B cell (primary cell): ENCODE results near the gene LMAN1L. TPM values are rescaled to one million over a fixed set of nuclear protein-coding genes. Genes with fewer than 3 reads are reported as not detected.
A peak's percentile ranks its signal among the peaks of the same experiment; 100 is the strongest.

Experiments
- ATAC-seq: fragments of 200-7000 bp; cut with Tn5 transposase; one replicate; pipeline ENCODE4 v1.10.0; 2021; ENCODE audit warnings: low read depth, mild to moderate bottlenecking, moderate number of reproducible peaks, moderate library complexity
- CTCF ChIA-PET: fragments of 350-600 bp; sonication (Branson Sonifier 250); formaldehyde crosslinking; loops from one replicate; lab custom pipeline; 2021; ENCODE audit warnings: antibody characterized with exemption, inconsistent platforms; lab: Charles Lee
- POLR2A ChIA-PET: fragments of 350-600 bp; sonication (Branson Sonifier 250); formaldehyde crosslinking; loops from one replicate; lab custom pipeline; 2021; ENCODE audit warnings: antibody characterized with exemption; lab: Charles Lee
- DNase-seq: peaks from one replicate; pipeline ENCODE4 v3.0.0; 2013
- H2AFZ ChIP-seq: 2 replicates; pipeline ENCODE4 v1.6.1; 2012; ENCODE audit warnings: mild to moderate bottlenecking, low read depth, low read length; ENCODE audit not compliant: insufficient read depth, poor library complexity, severe bottlenecking
- H3K27ac ChIP-seq, 2 donors: 1 replicate in 1 of 2; 2 replicates in 1 of 2; pipeline ENCODE4 v1.5.1; 2012 to 2013; ENCODE audit warnings: low read length in 2 of 2, mild to moderate bottlenecking in 2 of 2, moderate library complexity in 1 of 2
- H3K27me3 ChIP-seq, 4 experiments: fragments of 200-600 bp in 1 of 4; sonication (generic) in 1 of 4; replicated peaks in 1 of 4; 1 replicate in 2 of 4; 2 replicates in 2 of 4; pipeline versions ENCODE4 v1.6.1 to v1.7.0; 2013 to 2016; ENCODE audit warnings: low read length in 3 of 4, mild to moderate bottlenecking in 2 of 4, mixed read lengths in 1 of 4, moderate library complexity in 1 of 4; ENCODE audit not compliant: insufficient read depth in 4 of 4, control insufficient read depth in 3 of 4; ENCODE audit errors: control extremely low read depth in 1 of 4
- H3K36me3 ChIP-seq, 2 experiments: replicated peaks in 1 of 2; 1 replicate in 1 of 2; 2 replicates in 1 of 2; pipeline versions ENCODE4 v1.6.1 to v1.7.1; 2013; ENCODE audit warnings: low read length in 1 of 2; ENCODE audit not compliant: insufficient read depth in 2 of 2, control insufficient read depth in 1 of 2; ENCODE audit errors: control extremely low read depth in 1 of 2, extremely low read depth in 1 of 2
- H3K4me1 ChIP-seq, 2 donors: fragments of 200-600 bp in 1 of 2; sonication (generic) in 1 of 2; 1 replicate in 1 of 2; 2 replicates in 1 of 2; pipeline versions ENCODE4 v1.5.1 to v1.6.1; 2013 to 2017; ENCODE audit warnings: low read length in 2 of 2; ENCODE audit not compliant: control insufficient read depth in 2 of 2, insufficient read depth in 2 of 2
- H3K4me2 ChIP-seq: replicated peaks from 2 replicates; pipeline ENCODE3; 2012; ENCODE audit warnings: mild to moderate bottlenecking, low read depth, low read length; ENCODE audit not compliant: poor library complexity, severe bottlenecking
- H3K4me3 ChIP-seq, 5 experiments: fragments of 200-600 bp in 1 of 5; sonication (generic) in 1 of 5; 1 replicate in 3 of 5; 2 replicates in 2 of 5; pipeline versions ENCODE4 v1.5.1 to v1.7.0; 2011 to 2016; ENCODE audit warnings: low read length in 4 of 5, mild to moderate bottlenecking in 4 of 5, low read depth in 2 of 5, control low read depth in 1 of 5, moderate library complexity in 1 of 5; ENCODE audit not compliant: insufficient read depth in 1 of 5; ENCODE audit errors: control extremely low read depth in 1 of 5, extremely low read depth in 1 of 5
- H3K79me2 ChIP-seq: fragments of 200-600 bp; sonication (generic); one replicate; pipeline ENCODE4 v1.6.0; 2016; ENCODE audit warnings: low read length; ENCODE audit not compliant: control insufficient read depth, insufficient read depth
- H3K9ac ChIP-seq: fragments of 200-600 bp; sonication (generic); 2 replicates; pipeline ENCODE4 v1.6.1; 2017; ENCODE audit warnings: mild to moderate bottlenecking, low read length, moderate library complexity
- H3K9me3 ChIP-seq, 3 donors: one replicate each; pipeline versions ENCODE4 v1.6.1 to v1.7.1; 2013; ENCODE audit warnings: low read length in 2 of 3; ENCODE audit not compliant: control insufficient read depth in 2 of 3, insufficient read depth in 1 of 3; ENCODE audit errors: control extremely low read depth in 1 of 3
- H4K20me1 ChIP-seq: 2 replicates; pipeline ENCODE4 v1.6.0; 2012; ENCODE audit warnings: mild to moderate bottlenecking, low read length; ENCODE audit not compliant: insufficient read depth, control insufficient read depth, poor library complexity, severe bottlenecking
- H3K27ac Mint-ChIP-seq: one replicate; pipeline ENCODE4 v1.8.0; 2021; ENCODE audit warnings: mixed read lengths
- H3K27me3 Mint-ChIP-seq: one replicate; pipeline ENCODE4 v1.8.0; 2021; ENCODE audit warnings: mixed read lengths
- H3K4me1 Mint-ChIP-seq: one replicate; pipeline ENCODE4 v1.8.0; 2021; ENCODE audit warnings: mixed read lengths
- H3K4me3 Mint-ChIP-seq: one replicate; pipeline ENCODE4 v1.8.0; 2021; ENCODE audit warnings: mixed read lengths
- H3K9me3 Mint-ChIP-seq: one replicate; pipeline ENCODE4 v1.8.0; 2022; ENCODE audit warnings: mixed read lengths; ENCODE audit not compliant: insufficient read depth
- CTCF ChIP-seq: fragments of 200-600 bp; IDR thresholded peaks from one replicate; pipeline ENCODE4 v1.8.0; 2022; ENCODE audit warnings: antibody characterized with exemption, mild to moderate bottlenecking
- EZH2 ChIP-seq: IDR thresholded peaks from 2 replicates; pipeline ENCODE4 v1.6.1; 2012; ENCODE audit warnings: borderline replicate concordance, low read depth, mild to moderate bottlenecking, moderate library complexity, low read length; ENCODE audit not compliant: insufficient read depth, poor library complexity, severe bottlenecking
- WGBS: methylation state at CpG from one replicate; pipeline ENCODE4 v1.1.5; 2013; ENCODE audit warnings: missing lambda C conversion rate; ENCODE audit not compliant: insufficient coverage; 5-methylcytosine and 5-hydroxymethylcytosine counted together
- intact Hi-C: fragments of 100-400 bp; cut with micrococcal nuclease; formaldehyde crosslinking; loops from one replicate; pipeline ENCODE4 v1.10.0; 2022
- polyA plus RNA-seq: library from polyadenylated mRNA; depleted of rRNA; stranded (reverse); fragments of >200 nt; gene quantifications from 2 replicates; pipeline ENCODE4 v1.2.3, GENCODE V29; 2012
- total RNA-seq, 2 donors: library from RNA; stranded (reverse); fragments of 120-200 nt in 1 of 2; gene quantifications; 1 replicate in 1 of 2; 2 replicates in 1 of 2; pipeline versions ENCODE4 v1.2.3 to v1.2.4, GENCODE V29; 2013 to 2022

LMAN1L gene
- total and polyA plus RNA-seq, 2 donors (not counting 1 experiment from before 2014, with no cell fraction given) = 0.60 to 1.1 TPM

- no peak for TF ChIP-seq CTCF
- Histone ChIP-seq H3K4me1 (peaks cover 29 to 35% of the 10 kb centered on the region in 2 donors), H3K79me2 (peaks cover 93% of the 10 kb centered on the region), H3K4me2 (no peak overlapping the region), H2AFZ (no peak overlapping the region), H3K9ac (no peak overlapping the region), H3K27ac (no peak overlapping the region), H4K20me1 (peaks cover 92% of the 10 kb centered on the region), H3K9me3 (no peaks in the 10 kb centered on the region), H3K27me3 (no peaks in the 10 kb centered on the region), H3K36me3 (peaks cover 0 to 19% of the 10 kb centered on the region in 2 experiments), H3K4me3 (no peak overlapping the region)
- CTCF ChIA-PET = no interaction called here
- WGBS = 87% methylated on average over 10 of the region's 11 CpGs
- H3K9me3 Mint-ChIP-seq = no peaks in the 10 kb centered on the region
- peaks cover 55% of the 10 kb centered on the region for H3K4me1 Mint-ChIP-seq
- POLR2A ChIA-PET = interaction anchor here (0.6 to 0.7 kb wide), 2 partner anchors 12 to 34 kb away, joined by 3 to 4 read pairs; no protein-coding TSS in a partner anchor
- H3K27ac Mint-ChIP-seq = peak overlapping the region; percentile 3
- no peak overlapping the region for H3K4me3 Mint-ChIP-seq
- intact Hi-C loops = no loop called here
- no peak for DNase-seq
- ATAC-seq = no peak
- no peaks in the 10 kb centered on the region for H3K27me3 Mint-ChIP-seq
These were observed 50.8 kb downstream of the LMAN1L start for GRCh38 chr15:74863239-74864056.

GRCh38 chr15:74864296-74864695 lies 51.7 kb downstream of the LMAN1L start:
- Mint-ChIP-seq H3K27ac (no peak overlapping the region), H3K4me1 (peaks cover 55% of the 10 kb centered on the region), H3K4me3 (no peak overlapping the region), H3K27me3 (no peaks in the 10 kb centered on the region), H3K9me3 (no peaks in the 10 kb centered on the region)
- no peak for ATAC-seq
- Histone ChIP-seq H3K4me2 (no peak overlapping the region), H3K4me1 (peaks cover 28 to 34% of the 10 kb centered on the region in 2 donors), H2AFZ (no peak overlapping the region), H4K20me1 (peaks cover 91% of the 10 kb centered on the region), H3K9ac (no peak overlapping the region), H3K36me3 (peaks cover 0 to 17% of the 10 kb centered on the region in 2 experiments), H3K4me3 (no peak overlapping the region), H3K9me3 (no peaks in the 10 kb centered on the region), H3K27me3 (no peaks in the 10 kb centered on the region), H3K79me2 (peaks cover 93% of the 10 kb centered on the region), H3K27ac (no peak overlapping the region)
- DNase-seq = no peak
- intact Hi-C loops = no loop called here
- TF ChIP-seq EZH2 = no peak
- TF ChIP-seq CTCF = no peak
- WGBS = 86% methylated on average over 5 of the region's 6 CpGs
- ChIA-PET CTCF (interaction anchor here (7.3 kb wide), 1 partner anchor 37 kb away, joined by 40 read pairs; no protein-coding TSS in a partner anchor), POLR2A (interaction anchor here (0.6 kb wide), 1 partner anchor 828 kb away, joined by 6 read pairs; no protein-coding TSS in a partner anchor)
